Motor neuron (in vitro differentiated cells): Measurements from ENCODE around the gene PRKCH. TPM values are rescaled to one million over a fixed set of nuclear protein-coding genes. Genes with fewer than 3 reads are reported as not detected.
A peak's percentile ranks its signal among the peaks of the same experiment; 100 is the strongest.

Experiments used
- ATAC-seq, 8 experiments: fragments of 200-7000 bp; cut with Tn5 transposase; replicated peaks in 6 of 8; 2 replicates each; pipeline ENCODE4 v1.8.0; 2021; ENCODE audit warnings: mild to moderate bottlenecking in 8 of 8, moderate library complexity in 8 of 8
- H3K27ac ChIP-seq, 2 donors: fragments of 250-450 bp; sonication (Bioruptor Pico); 2 replicates each; pipeline ENCODE4 v1.9.0; 2021; ENCODE audit warnings: antibody characterized with exemption in 2 of 2, mild to moderate bottlenecking in 2 of 2, moderate library complexity in 1 of 2
- H3K4me1 ChIP-seq, 2 donors: fragments of 250-450 bp; sonication (Bioruptor Pico); replicated peaks in 1 of 2; 2 replicates each; pipeline ENCODE4 v1.6.1; 2021; ENCODE audit warnings: antibody characterized with exemption in 2 of 2, mild to moderate bottlenecking in 2 of 2, moderate library complexity in 1 of 2
- H3K4me3 ChIP-seq, 5 donors: fragments of 250-450 bp; sonication (Bioruptor Pico); 2 replicates each; pipeline ENCODE4 v1.9.0; 2021; ENCODE audit warnings: antibody characterized with exemption in 5 of 5, mild to moderate bottlenecking in 5 of 5, moderate library complexity in 4 of 5
- WGBS, 10 experiments: fragments of 450-650 bp; shearing (Covaris generic); methylation state at CpG; one replicate each; pipeline ENCODE4 v1.0.0; 2022; 5-methylcytosine and 5-hydroxymethylcytosine counted together
- in situ Hi-C, 9 experiments: fragments of 400-800 bp; cut with MboI; loops; one replicate each; pipeline ENCODE4 v1.15.0; 2021; ENCODE audit warnings: low sequenced_read_pairs in 9 of 9, low pct_unique_long_range_greater_than_20kb in 2 of 9; ENCODE audit not compliant: unreplicated experiment in 9 of 9
- total RNA-seq, 8 experiments: library from RNA; unstranded; fragments of 300-600 nt; gene quantifications; 2 replicates each; pipeline versions ENCODE4 v1.2.3 to v1.2.4, GENCODE V29; 2022

PRKCH gene
- total RNA-seq, 8 experiments from 2014 or later = 0.33 to 12.9 (median 1.6) TPM

- no peak overlapping the region for H3K27ac ChIP-seq
- in situ Hi-C loops = no loop called here
- ATAC-seq = peak in 1 of 8 experiments; percentile 50
- peaks cover 15 to 16% of the 10 kb centered on the region in 2 donors for H3K4me1 ChIP-seq
- H3K4me3 ChIP-seq = no peak overlapping the region
- 0 to 93% (median 60%) methylated on average over 1 to 6 of the region's 6 CpGs; no CpG with 5 or more reads in 3 of the 10 experiments for WGBS, 10 experiments
Observed at GRCh38 chr14:61555056-61555838, 233.9 kb downstream of the PRKCH start.

GRCh38 chr14:61556455-61556854 lies 235.1 kb downstream of the PRKCH start:
- in situ Hi-C loops = no loop called here

GRCh38 chr14:61557262-61557661 lies 235.9 kb downstream of the PRKCH start:
- 67 to 100% (median 81%) methylated on average over 1 to 2 of the region's 2 CpGs; no CpG with 5 or more reads in 5 of the 10 experiments for WGBS, 10 experiments
- ATAC-seq = no peak
- Histone ChIP-seq H3K4me3 (no peak overlapping the region), H3K27ac (no peak overlapping the region), H3K4me1 (peaks cover 18 to 22% of the 10 kb centered on the region in 2 donors)
- in situ Hi-C loops = no loop called here

More at GRCh38 chr14:61556455-61556854, 235.1 kb downstream of the PRKCH start:
- ATAC-seq = no peak
- WGBS, 10 experiments = 80 to 100% (median 93%) methylated on average over 1 to 4 of the region's 4 CpGs; no CpG with 5 or more reads in 2 of the 10 experiments
- peaks cover 15 to 16% of the 10 kb centered on the region in 2 donors for H3K4me1 ChIP-seq
- no peak overlapping the region for H3K27ac ChIP-seq
- no peak overlapping the region for H3K4me3 ChIP-seq

GRCh38 chr14:61557854-61558253 lies 236.5 kb downstream of the PRKCH start:
- H3K27ac ChIP-seq = no peak overlapping the region
- H3K4me3 ChIP-seq = no peak overlapping the region
- WGBS, 10 experiments = 92 to 100% (median 98%) methylated on average over 1 to 5 of the region's 5 CpGs; no CpG with 5 or more reads in 4 of the 10 experiments
- H3K4me1 ChIP-seq = peaks cover 13 to 17% of the 10 kb centered on the region in 2 donors
- ATAC-seq = no peak
- in situ Hi-C loops = no loop called here

GRCh38 chr14:61558271-61558670 lies 236.9 kb downstream of the PRKCH start:
- ATAC-seq = peak in 2 of 8 experiments; percentile 42 to 48
- Histone ChIP-seq H3K4me3 (no peak overlapping the region), H3K27ac (no peak overlapping the region), H3K4me1 (peaks cover 9 to 13% of the 10 kb centered on the region in 2 donors)
- 40 to 81% (median 63%) methylated on average over 1 to 5 of the region's 6 CpGs; no CpG with 5 or more reads in 4 of the 10 experiments for WGBS, 10 experiments
- in situ Hi-C loops = no loop called here

- no peak for ATAC-seq
- peaks cover 5 to 14% of the 10 kb centered on the region in 2 donors for H3K4me1 ChIP-seq
- in situ Hi-C loops = no loop called here
- 88 to 100% (median 94%) methylated on average over 1 to 13 of the region's 14 CpGs; no CpG with 5 or more reads in 1 of the 10 experiments for WGBS, 10 experiments
- H3K27ac ChIP-seq = no peak overlapping the region
- H3K4me3 ChIP-seq = no peak overlapping the region
Observed at GRCh38 chr14:61559641-61560201, 238.3 kb downstream of the PRKCH start.

GRCh38 chr14:61560323-61560722 lies 238.9 kb downstream of the PRKCH start:
- H3K27ac ChIP-seq = no peak overlapping the region
- no peak overlapping the region for H3K4me3 ChIP-seq
- ATAC-seq = no peak
- WGBS, 10 experiments = 48 to 80% (median 74%) methylated on average over 1 to 5 of the region's 5 CpGs; no CpG with 5 or more reads in 3 of the 10 experiments
- H3K4me1 ChIP-seq = peaks cover 6 to 15% of the 10 kb centered on the region in 2 donors
- in situ Hi-C loops = no loop called here

- peaks cover 6 to 15% of the 10 kb centered on the region in 2 donors for H3K4me1 ChIP-seq
- in situ Hi-C loops = no loop called here
- no peak overlapping the region for H3K4me3 ChIP-seq
- no peak overlapping the region for H3K27ac ChIP-seq
- peak in 1 of 8 experiments; percentile 52 for ATAC-seq
- 56 to 100% (median 71%) methylated on average over 1 to 3 of the region's 3 CpGs; no CpG with 5 or more reads in 3 of the 10 experiments for WGBS, 10 experiments
Observed at GRCh38 chr14:61561104-61561503, 239.7 kb downstream of the PRKCH start.

- H3K4me1 ChIP-seq = peaks cover 6 to 15% of the 10 kb centered on the region in 2 donors
- WGBS, 10 experiments = 0 to 100% (median 78%) methylated on average over 1 to 5 of the region's 8 CpGs; no CpG with 5 or more reads in 1 of the 10 experiments
- H3K27ac ChIP-seq = no peak overlapping the region
- no peak overlapping the region for H3K4me3 ChIP-seq
- in situ Hi-C loops = no loop called here
- ATAC-seq = peak; percentile 14 to 72 (median 57)
Observed at GRCh38 chr14:61561657-61562276, 240.4 kb downstream of the PRKCH start.

GRCh38 chr14:61562321-61563161 lies 241.2 kb downstream of the PRKCH start:
- H3K27ac ChIP-seq = no peak overlapping the region
- peak in 7 of 8 experiments; percentile 37 to 80 (median 72) for ATAC-seq
- H3K4me3 ChIP-seq = no peak overlapping the region
- H3K4me1 ChIP-seq = peaks cover 6 to 15% of the 10 kb centered on the region in 2 donors
- WGBS, 10 experiments = 40 to 100% (median 89%) methylated on average over 1 to 7 of the region's 7 CpGs; no CpG with 5 or more reads in 3 of the 10 experiments
- in situ Hi-C loops = no loop called here

- ATAC-seq = no peak
- Histone ChIP-seq H3K4me3 (no peak overlapping the region), H3K27ac (no peak overlapping the region), H3K4me1 (peaks cover 8 to 15% of the 10 kb centered on the region in 2 donors)
- WGBS, 10 experiments = 57 to 100% (median 82%) methylated on average over 1 to 4 of the region's 7 CpGs; no CpG with 5 or more reads in 2 of the 10 experiments
- in situ Hi-C loops = no loop called here
Observed at GRCh38 chr14:61563162-61563511, 241.8 kb downstream of the PRKCH start.

- peak in 1 of 8 experiments; percentile 14 for ATAC-seq
- H3K4me1 ChIP-seq = peaks cover 9 to 15% of the 10 kb centered on the region in 2 donors
- no peak overlapping the region for H3K4me3 ChIP-seq
- in situ Hi-C loops = no loop called here
- no peak overlapping the region for H3K27ac ChIP-seq
- 29 to 100% (median 71%) methylated on average over 1 to 5 of the region's 6 CpGs; no CpG with 5 or more reads in 1 of the 10 experiments for WGBS, 10 experiments
Observed at GRCh38 chr14:61563880-61564617, 242.7 kb downstream of the PRKCH start.
